GM23248 (cell line): ENCODE results near the gene PALD1.

Source experiments
- EZH2 ChIP-seq: fragments of 200-600 bp; sonication (generic); IDR thresholded peaks from 2 replicates; pipeline ENCODE4 v1.6.1; 2018; ENCODE audit warnings: antibody characterized with exemption, mild to moderate bottlenecking; ENCODE audit not compliant: insufficient read depth, poor library complexity, severe bottlenecking
- EZH2phosphoT487 ChIP-seq: fragments of 200-600 bp; sonication (generic); IDR thresholded peaks from 2 replicates; pipeline ENCODE4 v1.6.1; 2018; ENCODE audit warnings: antibody characterized with exemption, moderate library complexity, mild to moderate bottlenecking, low read depth; ENCODE audit not compliant: insufficient read depth

- TF ChIP-seq EZH2phosphoT487, result no peak
- no peak for TF ChIP-seq EZH2
These were observed 15.2 kb downstream of the PALD1 start for GRCh38 chr10:70493660-70494234.
